ENCODE measurements around the gene RAPGEF6.

DNA sequence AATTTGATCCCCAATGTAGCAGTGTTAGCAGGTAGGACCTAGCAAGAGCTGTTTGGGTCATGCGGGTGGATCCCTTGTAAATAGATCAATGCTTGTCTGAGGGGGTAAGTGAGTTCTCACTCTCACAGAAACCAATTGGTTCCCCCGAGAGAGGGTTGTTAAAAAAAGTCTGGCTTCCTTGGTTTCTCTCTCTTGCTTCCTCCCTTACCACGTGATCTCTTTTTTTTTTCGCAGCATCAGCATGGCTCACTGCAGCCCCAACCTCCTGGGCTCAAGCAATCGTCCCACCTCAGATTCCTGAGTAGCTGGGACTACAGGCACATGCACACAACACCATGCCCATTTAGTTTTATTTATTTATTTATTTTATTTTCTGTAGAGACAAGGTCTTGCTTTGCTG is 26.4 kb downstream of the RAPGEF6 start:
- TF ChIP-seq POLR2A (IDR thresholded peaks at IDR 0.05) (no peak), CTCF (IDR thresholded peaks at IDR 0.05) (no peak), POLR2AphosphoS5 (IDR thresholded peaks at IDR 0.05) (no peak)
